ENCODE measurements around the gene UGDH.

GRCh38 chr4:39498727-39499020 is 28.6 kb downstream of the UGDH start:
- TF ChIP-seq, protein P1, sequence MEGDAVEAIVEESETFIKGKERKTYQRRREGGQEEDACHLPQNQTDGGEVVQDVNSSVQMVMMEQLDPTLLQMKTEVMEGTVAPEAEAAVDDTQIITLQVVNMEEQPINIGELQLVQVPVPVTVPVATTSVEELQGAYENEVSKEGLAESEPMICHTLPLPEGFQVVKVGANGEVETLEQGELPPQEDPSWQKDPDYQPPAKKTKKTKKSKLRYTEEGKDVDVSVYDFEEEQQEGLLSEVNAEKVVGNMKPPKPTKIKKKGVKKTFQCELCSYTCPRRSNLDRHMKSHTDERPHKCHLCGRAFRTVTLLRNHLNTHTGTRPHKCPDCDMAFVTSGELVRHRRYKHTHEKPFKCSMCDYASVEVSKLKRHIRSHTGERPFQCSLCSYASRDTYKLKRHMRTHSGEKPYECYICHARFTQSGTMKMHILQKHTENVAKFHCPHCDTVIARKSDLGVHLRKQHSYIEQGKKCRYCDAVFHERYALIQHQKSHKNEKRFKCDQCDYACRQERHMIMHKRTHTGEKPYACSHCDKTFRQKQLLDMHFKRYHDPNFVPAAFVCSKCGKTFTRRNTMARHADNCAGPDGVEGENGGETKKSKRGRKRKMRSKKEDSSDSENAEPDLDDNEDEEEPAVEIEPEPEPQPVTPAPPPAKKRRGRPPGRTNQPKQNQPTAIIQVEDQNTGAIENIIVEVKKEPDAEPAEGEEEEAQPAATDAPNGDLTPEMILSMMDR (optimal IDR thresholded peaks at IDR 0.05 in 1 of 3, IDR thresholded peaks at IDR 0.05 in 1 of 3, conservative IDR thresholded peaks at IDR 0.05 in 1 of 3; ENCODE audit: extremely low read depth in 1 of 3, insufficient read depth in 2 of 3, low read length in 3 of 3), result no peak
- no peak for TF ChIP-seq EZH2 (IDR thresholded peaks at IDR 0.05; ENCODE audit: low read length)
